ENCODE data around the gene ACCSL.

Gene ACCSL

DNA sequence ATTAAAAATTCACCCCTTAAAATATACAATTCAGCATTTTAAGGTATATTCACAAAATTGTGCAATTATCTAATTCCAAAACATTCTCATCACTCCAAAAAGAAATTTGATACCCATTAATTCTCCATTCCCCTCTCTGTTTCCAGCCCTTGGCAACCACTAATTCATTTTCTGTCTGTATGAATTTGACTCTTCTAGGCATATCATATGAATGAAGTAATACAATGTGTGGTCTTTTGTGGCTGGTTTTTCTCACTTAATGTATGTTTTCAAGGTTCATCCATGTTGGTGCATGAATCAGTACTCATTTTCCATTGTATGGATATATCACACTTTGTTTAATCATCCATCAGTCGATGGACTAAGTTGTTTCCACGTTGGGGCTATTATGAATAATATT, 29.0 kb upstream of the ACCSL start:
- no peak for DNase-seq

DNA sequence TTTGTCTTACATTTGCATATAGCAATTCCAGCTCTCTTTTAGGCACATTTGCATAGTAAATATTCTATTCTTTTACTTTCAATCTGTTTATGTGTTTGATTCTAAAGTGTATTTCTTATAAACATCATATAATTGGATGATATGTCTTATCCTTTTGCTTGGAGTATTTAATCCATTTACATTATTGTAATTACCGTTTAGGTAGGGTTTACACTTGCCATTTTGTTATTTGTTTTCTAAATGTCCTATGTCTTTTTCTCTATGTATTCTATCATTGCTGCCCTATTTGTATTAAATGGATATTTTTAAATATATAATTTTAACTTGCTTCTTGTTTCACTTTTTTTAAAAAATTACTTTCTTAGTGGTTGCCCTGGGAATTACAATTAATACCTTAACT, 22.8 kb upstream of the ACCSL start:
- DNase-seq = no peak

GRCh38 chr11:44025727-44026126, 22.1 kb upstream of the ACCSL start:
- DNase-seq = no peak

- no peak for DNase-seq
Measured at GRCh38 chr11:44028401-44028800, 19.4 kb upstream of the ACCSL start.

DNA sequence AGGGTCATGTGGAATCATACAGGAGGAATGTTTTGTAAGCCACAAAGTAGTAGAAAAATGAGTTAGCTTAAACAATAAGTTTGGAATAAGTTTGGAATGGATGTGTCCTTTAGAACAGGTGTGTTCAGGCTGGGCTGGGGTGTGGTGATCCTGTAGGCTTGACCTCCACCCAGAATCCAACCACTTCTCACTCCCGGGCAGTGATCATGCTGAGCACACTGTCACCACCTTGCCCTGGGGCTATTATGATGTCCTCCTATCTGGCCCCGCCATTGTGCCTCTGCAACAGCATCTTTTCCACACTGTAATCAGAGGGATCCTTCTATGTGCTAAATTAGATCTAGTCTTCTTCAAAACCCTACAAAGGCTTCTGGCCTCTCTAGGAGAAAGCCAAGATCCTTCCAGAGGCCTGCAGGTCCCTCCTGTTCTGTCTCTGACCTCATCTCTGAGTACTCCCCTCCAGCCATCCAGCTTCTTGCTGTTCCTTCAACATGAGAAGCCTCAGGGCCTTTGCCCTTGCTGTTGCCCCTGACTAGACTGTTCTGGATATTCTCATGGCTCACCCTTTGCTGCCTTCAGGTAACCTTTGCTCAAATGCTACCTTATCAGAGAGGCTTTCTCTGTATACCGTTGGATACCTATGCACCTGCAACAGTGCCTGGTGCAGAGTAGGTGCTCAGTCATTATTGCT, 18.8 kb upstream of the ACCSL start:
- DNase-seq = no peak

DNA sequence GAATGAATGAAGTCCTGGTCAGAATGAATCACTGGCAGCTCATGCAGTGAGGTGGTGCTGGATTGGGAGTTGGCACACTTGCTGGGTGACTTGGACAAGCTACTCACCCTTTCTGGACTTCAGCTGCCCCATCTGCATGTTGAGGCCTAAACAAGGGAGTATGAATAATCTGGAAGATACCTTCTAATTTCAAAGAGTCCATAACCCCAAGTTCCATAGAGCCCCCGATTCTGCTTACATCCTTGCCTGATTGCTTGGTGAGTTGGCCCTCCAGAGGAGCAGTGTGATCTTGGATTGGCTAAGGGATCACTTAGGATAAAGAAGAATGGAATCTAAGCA, 18.3 kb upstream of the ACCSL start:
- DNase-seq = no peak

DNA sequence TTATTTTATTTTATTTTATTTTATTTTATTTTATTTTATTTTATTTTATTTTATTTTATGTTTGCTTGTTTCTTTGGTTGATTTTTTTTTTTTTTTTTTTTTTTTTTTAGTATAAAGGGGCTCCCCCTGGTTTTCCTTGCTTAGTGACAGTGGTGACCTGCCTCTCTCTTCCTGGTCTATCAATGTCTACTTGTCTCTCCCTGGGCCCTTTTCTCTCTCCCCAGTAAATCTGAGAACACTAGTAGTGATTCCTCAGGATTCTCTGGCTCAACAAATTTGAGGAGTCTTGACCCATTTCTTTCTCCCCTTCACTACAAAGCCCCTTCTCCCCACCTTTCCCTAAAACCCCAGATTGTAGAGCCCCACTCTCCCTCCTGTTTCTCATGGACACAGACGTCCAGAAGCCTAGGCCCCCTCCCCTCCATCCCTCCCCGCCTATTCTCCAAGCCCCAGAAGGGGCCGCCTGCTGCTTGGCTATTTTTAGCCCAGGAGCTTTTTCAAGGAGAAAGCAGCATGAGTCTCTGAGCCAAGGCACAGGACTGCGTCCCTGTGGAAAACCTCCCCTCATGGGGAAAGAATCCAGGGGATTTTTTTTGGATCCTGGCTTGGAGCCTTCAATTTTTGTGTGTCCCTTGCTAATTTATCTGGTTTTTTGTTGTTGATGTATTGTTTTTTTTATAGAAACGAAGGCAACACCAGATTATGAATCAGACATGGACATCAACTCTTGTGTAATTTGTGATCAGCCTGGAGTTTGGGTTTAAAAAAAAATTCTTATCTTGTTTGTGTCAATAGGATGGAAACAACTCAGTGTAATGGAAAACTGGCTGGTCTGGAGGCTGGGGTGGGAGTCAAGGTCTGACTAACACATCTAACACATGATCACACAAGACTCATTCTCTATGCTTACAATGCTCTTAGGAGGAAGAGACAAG, 17.5 kb upstream of the ACCSL start:
- no peak for DNase-seq

- no peak for DNase-seq
Measured at GRCh38 chr11:44030996-44031395, 16.8 kb upstream of the ACCSL start.

DNA sequence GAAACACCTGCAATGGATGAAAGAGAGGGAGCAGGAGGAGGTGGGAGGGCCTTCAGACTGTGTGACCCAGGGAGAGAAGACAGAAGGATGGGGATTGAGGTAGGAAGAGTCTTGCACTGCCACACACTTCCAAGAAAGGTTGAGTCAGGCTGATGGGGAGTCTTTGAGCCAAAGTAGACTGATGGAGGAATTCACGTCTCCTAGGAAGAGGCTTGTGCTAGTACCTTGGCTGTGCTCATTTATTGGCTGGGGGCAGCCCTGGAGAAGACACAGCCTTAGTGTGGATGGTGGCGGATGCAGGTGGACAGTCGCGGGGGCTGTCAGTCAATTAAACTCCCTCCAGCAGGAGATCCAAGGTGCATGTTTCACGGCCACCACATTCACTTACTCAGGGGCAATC, 16.2 kb upstream of the ACCSL start:
- no peak for DNase-seq

GRCh38 chr11:44032299-44033085, 15.3 kb upstream of the ACCSL start:
- no peak for DNase-seq

DNA sequence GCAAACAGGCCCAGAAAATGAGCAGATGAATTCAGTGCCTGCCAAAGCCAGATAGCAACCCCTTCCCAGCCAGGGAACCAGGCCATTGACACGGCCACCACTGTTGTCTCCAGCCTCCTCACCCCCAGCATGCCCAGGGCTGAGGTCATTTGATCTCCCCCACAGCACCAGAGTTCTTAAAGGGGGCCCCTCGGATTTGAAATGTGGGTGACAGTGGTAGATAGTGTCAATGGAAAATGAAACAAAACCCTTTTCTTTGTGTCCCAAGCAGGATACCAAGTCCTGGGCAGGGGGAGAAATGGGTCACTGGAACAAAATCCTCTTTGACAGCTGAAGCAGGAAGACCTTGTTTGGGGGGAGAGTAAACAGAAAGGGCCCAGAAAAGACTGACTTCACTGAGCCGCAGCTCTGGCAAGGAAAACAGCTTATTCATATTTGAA, 14.3 kb upstream of the ACCSL start:
- no peak for DNase-seq

GRCh38 chr11:44033856-44034255, 13.9 kb upstream of the ACCSL start:
- no peak for DNase-seq

DNA sequence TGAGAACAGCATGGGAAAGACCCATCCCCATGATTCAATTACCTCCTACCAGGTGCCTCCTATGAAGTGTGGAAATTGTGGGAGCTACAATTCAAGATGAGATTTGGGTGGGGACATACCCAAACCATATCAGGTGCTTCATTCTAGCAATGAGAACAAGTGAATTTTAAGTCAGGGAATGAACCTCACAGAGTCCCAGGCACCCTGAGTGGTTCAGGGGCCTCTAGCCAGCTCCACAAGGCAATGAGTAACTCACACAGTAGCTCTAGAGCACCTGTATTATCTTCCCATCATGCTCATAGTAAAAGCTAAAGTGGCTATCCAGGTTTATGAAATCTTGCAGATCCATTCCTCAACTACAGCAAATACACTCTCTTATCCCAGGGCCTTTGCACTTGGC, 13.1 kb upstream of the ACCSL start:
- DNase-seq = no peak

DNA sequence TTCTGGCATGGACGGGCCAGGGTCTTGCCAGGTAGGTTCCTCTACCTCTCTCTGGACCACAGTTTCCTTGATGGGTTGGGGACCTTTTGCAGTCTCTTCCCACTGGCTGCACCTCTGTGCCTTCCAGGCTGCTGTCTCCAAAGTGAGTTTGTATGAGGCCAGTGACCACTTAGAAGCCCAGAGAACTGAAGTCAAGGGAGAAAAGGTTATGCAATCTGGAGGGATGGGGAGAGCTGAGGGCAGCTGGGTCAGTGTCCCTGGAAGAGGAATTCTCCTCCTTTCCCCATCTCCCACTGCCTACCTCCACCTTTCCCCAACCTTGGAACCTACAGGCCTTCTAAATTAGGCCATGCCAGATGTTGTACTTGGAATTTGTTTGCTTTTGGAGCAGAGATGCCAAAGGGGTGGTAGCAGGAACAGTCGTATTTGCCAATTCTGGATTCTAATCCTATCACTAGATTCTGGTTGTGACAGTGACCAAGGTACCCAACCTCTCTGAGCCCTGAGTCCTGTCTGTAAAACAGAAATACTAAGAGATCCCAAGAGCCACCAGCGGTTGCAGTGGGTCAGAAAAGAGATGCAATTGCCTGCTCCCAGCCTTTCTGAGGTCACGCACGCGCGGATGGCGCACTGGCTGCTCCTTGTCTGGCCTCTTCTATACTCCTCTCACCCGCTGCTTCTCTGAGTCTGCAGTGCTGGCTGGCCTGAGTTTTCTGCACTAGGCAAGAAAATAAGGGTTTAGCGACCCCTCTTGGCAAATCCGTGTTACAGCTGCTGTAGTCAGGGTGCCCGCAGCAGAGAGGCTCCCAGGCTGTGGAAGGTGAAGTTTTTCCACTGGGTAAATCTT, 10.7 kb upstream of the ACCSL start:
- DNase-seq = peak; percentile 14 to 30

- no peak for DNase-seq
Measured at GRCh38 chr11:44037658-44037998, 10.2 kb upstream of the ACCSL start.

DNA sequence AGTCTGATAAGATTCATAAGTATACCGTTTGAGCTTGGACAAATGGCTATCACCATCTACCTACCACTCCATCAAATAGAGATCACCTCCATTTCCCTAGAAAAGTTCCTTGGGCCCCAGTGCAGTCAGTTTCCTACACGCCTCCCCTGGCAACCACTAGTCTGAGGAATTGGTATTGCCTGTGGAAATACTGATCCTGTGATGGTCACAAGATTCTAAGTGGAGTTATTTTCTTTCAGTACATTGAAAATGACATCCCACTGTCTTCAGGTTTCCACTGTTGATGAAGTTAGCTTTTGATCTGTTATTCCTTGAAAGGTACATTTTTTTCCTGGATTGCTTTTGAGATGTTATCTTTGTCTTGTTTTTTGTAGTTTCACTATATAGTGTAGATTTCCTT, 4.6 kb upstream of the ACCSL start:
- no peak for DNase-seq

GRCh38 chr11:44046182-44046581, 1.6 kb upstream of the ACCSL start:
- no peak for DNase-seq

- no peak for DNase-seq
Measured at GRCh38 chr11:44047298-44047697, 483 bp upstream of the ACCSL start.

DNA sequence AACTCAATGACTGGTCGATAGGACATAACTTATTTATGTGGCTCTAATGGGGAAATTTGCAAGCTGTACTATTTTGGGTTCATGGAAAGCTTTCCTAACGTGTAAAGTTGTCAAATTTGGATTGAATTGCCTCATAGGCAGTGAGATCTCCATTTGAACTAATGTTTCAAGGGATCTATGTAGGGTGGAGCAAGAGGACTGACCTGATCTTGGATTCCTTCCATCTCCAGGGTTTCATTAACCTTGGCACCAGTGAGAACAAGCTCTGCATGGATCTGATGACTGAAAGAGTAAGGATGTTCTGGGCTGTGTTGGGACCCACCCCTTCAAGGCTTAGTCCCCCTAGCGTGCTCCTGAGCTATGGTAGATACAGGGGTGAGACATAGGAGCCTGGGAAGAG, 2.1 kb downstream of the ACCSL start:
- no peak for DNase-seq

GRCh38 chr11:44051171-44051570, 3.4 kb downstream of the ACCSL start:
- no peak for DNase-seq

DNA sequence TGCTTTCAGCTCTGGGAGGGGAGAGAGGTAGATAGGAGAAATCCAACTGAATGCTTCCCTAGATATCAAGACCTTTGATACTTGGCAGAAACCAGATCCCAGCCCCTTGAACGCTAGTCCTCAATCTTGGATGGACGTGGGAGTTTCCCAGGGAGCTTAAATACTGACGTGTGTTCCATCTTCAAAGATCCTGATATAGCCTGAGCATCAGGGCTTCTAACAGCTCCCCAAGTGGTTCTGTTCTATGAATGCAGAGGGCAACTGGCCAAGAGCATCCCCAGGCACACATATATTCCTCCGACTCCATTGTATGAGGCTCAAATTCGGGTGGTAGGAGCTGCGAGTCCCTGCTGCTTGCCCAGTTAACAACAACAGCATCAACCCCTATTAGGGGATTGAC, 9.6 kb downstream of the ACCSL start:
- no peak for DNase-seq

- DNase-seq = no peak
Measured at GRCh38 chr11:44058275-44058674, 10.5 kb downstream of the ACCSL start.

GRCh38 chr11:44065161-44065661, 17.4 kb downstream of the ACCSL start:
- DNase-seq = no peak

All from stimulated activated CD4-positive, alpha-beta T cell treated with anti-CD3 and anti-CD28 coated beads, Interleukin-2, amount 100 ng/mL, for 48 hours (primary cell).